HepG2 (cell line): ENCODE results near the gene GSK3A. TPM values are rescaled to one million over a fixed set of nuclear protein-coding genes. Genes with fewer than 3 reads are reported as not detected.

Experiments
- ARNT ChIP-seq: fragments of 450-650 bp; IDR thresholded peaks from 2 replicates; pipeline ENCODE4 v1.6.1; 2017
- BCLAF1 ChIP-seq: fragments of 450-650 bp; IDR thresholded peaks from 2 replicates; pipeline ENCODE4 v1.6.1; 2017; ENCODE audit warnings: mild to moderate bottlenecking
- CREM ChIP-seq, 2 experiments: sonication (generic) in 1 of 2; formaldehyde crosslinking in 1 of 2; IDR thresholded peaks; 2 replicates each; pipeline versions ENCODE4 v1.4.0 to v1.6.1; 2016 to 2020; ENCODE audit warnings: antibody characterized with exemption in 1 of 2, mild to moderate bottlenecking in 1 of 2, missing genetic modification reagents in 1 of 2
- FOXM1 ChIP-seq: sonication (generic); formaldehyde crosslinking; IDR thresholded peaks from 2 replicates; pipeline ENCODE4 v1.5.0; 2020; ENCODE audit warnings: missing genetic modification reagents
- GMEB1 ChIP-seq: sonication (generic); formaldehyde crosslinking; IDR thresholded peaks from 2 replicates; pipeline ENCODE4 v1.5.1; 2020; ENCODE audit warnings: missing genetic modification reagents, mild to moderate bottlenecking, borderline replicate concordance
- IRF2 ChIP-seq: IDR thresholded peaks from 2 replicates; pipeline ENCODE4 v1.6.1; 2018; ENCODE audit warnings: missing genetic modification reagents, missing compliant biosample characterization
- IRF9 ChIP-seq: sonication (generic); formaldehyde crosslinking; IDR thresholded peaks from 2 replicates; pipeline ENCODE4 v1.8.0; 2022; ENCODE audit warnings: missing genetic modification reagents, mild to moderate bottlenecking, borderline replicate concordance
- TEAD3 ChIP-seq: optimal IDR thresholded peaks from 2 replicates; pipeline ENCODE3; 2016; ENCODE audit warnings: borderline replicate concordance
- ZNF441 ChIP-seq: sonication (generic); formaldehyde crosslinking; IDR thresholded peaks from 2 replicates; pipeline ENCODE4 v1.7.0; 2021; ENCODE audit warnings: missing genetic modification reagents, borderline replicate concordance
- ZNF550 ChIP-seq: sonication (generic); formaldehyde crosslinking; IDR thresholded peaks from 2 replicates; pipeline ENCODE4 v1.4.0; 2020; ENCODE audit warnings: mild to moderate bottlenecking, missing genetic modification reagents, borderline replicate concordance
- ZNF609 ChIP-seq: sonication (generic); formaldehyde crosslinking; IDR thresholded peaks from 2 replicates; pipeline ENCODE4 v1.4.0; 2020; ENCODE audit warnings: mild to moderate bottlenecking, missing genetic modification reagents, borderline replicate concordance
- ZSCAN21 ChIP-seq: sonication (generic); formaldehyde crosslinking; IDR thresholded peaks from 2 replicates; pipeline ENCODE4 v1.8.0; 2022; ENCODE audit warnings: mild to moderate bottlenecking, missing genetic modification reagents, moderate library complexity, borderline replicate concordance
- polyA plus RNA-seq, 8 experiments: library from polyadenylated mRNA; depleted of rRNA in 3 of 8; stranded (reverse) in 7 of 8; unstranded in 1 of 8; fragments of >200 nt; fragmentation: Illumina TruSeq in 4 of 8; extraction: Trizol in 4 of 8; gene quantifications; 2 replicates each; pipeline versions ENCODE4 v1.2.1 to v1.2.3, GENCODE V29; 2011 to 2016; ENCODE audit warnings: low read depth in 4 of 8, missing spikeins in 1 of 8, mixed read lengths in 1 of 8; ENCODE audit not compliant: insufficient read depth in 1 of 8
- total RNA-seq, 5 experiments: library from RNA; depleted of rRNA; stranded (reverse); fragments of >200 nt; fragmentation: Illumina TruSeq; extraction: Trizol; gene quantifications; 2 replicates each; pipeline ENCODE4 v1.2.3, GENCODE V29; 2016; ENCODE audit warnings: low read depth in 1 of 5

GSK3A gene
- total and polyA plus RNA-seq, 2 of the 13 experiments (the other 11 are each of a cell fraction or from before 2014, with no cell fraction given) = 16.9 to 52.5 TPM

GRCh38 chr19:42276284-42276683 is 33.9 kb upstream of the GSK3A start (continued):
- TF ChIP-seq BCLAF1 (no peak), ZNF609 (CRISPR knock-in tag) (no peak), TEAD3 (CRISPR knock-in tag) (no peak), FOXM1 (CRISPR knock-in tag) (no peak), ZNF441 (CRISPR knock-in tag) (no peak), IRF9 (no peak), CREM (IDR thresholded peaks at IDR 0.05) (no peak), CREM (CRISPR knock-in tag; IDR thresholded peaks at IDR 0.05) (no peak), ZSCAN21 (CRISPR knock-in tag) (no peak), ARNT (no peak), IRF2 (CRISPR knock-in tag) (no peak), GMEB1 (no peak), ZNF550 (no peak)
